COLO668 (cell line): ENCODE data around the gene RBL2.
"Not testable (repeated sequence)": the region's sequence is repeated elsewhere in the genome, so short reads cannot be mapped to it uniquely, and the experiment has no call there.

Experiments used
- DNase-seq: peaks from one replicate; lab custom pipeline; 2025; ENCODE audit not compliant: unreplicated experiment; lab: John Stamatoyannopoulos, UW

The RBL2 gene

DNA sequence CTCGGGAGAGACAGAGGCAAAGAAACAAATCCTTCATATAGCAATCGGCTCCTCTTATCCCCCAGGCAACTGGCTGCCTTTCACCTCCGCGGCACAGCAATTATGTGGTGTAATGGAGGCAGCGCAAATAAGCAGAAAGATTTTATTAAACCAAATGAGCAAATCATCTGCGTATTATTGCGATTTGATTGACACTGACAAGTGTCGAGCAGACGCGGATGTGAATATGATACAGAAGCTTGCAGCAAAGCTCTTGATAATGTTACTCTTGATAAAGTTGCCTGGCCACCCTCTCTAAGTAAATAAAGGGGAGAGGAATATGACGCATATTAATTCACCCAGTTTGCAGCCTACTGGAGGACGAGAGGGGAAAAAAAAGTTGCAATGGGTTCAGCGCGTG is 95.2 kb downstream of the RBL2 start:
- DNase-seq, result peak; percentile 17

DNA sequence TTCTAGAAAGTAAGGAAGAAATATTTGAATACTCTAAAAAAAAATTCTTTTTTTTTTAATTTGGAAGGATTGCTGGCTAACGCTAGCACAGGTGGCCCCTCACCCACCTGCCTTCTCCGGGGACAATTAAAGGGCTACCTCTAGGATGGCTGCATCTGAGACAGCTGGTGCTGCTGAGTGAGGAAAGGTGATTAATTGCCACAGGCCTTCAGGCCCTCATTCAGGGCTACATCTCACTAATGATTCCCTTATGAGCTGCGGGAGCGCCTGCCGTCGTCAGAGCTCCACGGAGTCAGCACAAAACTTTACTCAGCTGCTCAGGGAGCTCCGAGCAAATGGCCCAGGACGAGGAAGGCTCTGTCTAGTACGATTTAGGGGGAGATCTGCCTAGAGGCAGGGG is 95.8 kb downstream of the RBL2 start:
- peak; percentile 55 for DNase-seq

DNA sequence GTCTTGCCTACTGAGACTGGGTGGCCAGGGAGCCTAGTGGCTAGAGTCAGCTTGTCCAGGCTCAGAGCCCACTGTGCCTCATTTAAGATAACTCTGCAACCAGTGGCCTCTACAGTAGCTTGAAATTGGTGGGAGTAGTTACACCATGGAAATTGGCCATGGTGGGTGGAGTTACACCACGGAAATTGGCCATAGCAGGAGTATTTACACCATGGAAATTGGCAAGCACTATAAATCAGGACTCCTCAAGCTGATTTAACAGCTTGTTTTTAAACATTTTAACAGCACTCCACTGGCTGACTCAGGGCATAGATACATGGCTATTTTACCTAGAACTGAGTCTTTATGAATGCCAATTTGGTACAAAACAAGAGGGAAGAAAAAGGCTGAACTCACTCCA is 96.5 kb downstream of the RBL2 start:
- no peak for DNase-seq

DNA sequence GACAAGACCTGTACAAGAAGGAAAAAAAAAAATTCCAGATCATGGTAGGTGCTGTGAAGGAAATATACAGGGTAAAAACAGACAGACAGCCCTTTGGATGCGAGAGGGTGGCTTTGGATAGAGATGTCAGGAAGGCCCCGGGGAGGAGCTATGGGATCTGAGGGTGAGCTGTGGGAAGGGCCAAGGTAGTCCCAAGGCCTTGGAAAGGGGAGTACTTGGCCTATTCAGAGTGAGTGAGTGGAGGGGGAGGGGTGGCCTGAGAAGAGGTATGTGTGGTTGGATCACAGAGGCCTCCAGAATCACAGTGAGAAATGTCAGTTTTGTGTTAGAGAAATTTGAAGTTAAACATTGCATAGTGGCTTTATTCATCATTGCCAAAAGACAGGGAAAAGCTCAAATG is 99.9 kb downstream of the RBL2 start:
- no peak for DNase-seq

DNA sequence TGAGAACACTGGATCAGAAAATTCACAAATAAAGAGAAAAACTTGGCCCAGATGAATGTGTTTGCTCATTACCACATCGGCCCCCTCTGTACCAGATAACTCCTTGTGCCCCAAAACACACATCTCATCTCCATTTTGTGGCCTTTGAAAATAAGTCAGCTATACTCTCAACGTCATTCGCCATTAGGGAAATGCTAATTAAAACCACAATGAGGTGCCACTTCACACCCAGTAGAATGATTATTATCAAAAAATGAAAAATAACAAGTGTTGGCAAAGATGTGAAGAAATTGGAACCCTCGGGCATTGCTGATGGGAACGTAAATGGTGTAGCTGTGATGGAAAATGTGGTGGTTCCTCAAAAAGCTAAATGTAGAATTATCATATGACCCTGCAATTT is 103.4 kb downstream of the RBL2 start:
- no peak for DNase-seq

DNA sequence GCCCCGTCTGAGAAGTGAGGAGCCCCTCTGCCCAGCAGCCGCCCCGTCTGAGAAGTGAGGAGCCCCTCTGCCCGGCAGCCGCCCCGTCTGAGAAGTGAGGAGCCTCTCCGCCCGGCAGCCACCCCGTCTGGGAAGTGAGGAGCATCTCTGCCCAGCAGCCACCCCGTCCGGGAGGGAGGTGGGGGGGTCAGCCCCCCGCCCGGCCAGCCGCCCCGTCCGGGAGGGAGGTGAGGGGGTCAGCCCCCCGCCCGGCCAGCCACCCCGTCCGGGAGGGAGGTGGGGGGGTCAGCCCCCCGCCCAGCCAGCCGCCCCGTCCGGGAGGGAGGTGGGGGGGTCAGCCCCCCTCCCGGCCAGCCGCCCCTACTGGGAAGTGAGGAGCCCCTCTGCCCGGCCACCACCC is 105.1 kb downstream of the RBL2 start:
- DNase-seq, result not testable (repeated sequence)

DNA sequence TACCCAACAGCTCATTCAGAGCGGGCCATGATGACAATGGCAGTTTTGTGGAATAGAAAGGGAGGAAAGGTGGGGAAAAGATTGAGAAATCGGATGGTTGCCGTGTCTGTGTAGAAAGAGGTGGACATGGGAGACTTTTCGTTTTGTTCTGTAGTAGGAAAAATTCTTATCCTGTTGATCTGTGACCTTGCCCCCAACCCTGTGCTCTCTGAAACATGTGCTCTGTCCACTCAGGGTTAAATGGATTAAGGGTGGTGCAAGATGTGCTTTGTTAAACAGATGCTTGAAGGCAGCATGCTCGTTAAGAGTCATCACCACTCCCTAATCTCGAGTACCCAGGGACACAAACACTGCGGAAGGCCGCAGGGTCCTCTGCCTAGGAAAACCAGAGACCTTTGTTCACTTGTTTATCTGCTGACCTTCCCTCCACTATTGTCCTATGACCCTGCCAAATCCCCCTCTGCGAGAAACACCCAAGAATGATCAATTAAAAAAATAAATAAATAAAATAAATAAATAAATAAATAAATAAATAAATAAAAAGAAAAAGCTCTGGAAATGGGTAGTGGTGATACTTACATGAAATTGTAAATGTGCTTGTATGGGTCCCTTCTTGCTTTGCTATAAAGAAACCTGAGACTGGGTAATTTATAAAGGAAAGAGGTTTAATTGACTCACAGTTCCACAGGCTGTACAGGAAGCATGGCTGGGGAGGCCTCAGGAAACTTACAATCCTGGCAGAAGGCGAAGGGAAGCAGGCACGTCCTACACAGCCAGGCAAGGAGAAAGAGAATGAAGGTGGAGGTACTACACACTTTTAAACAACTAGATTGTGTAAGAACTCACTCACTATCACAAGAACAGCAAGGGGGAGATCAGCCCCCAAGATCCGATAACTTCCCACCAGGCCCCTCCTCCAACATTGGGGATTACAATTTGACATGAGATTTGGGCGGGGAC is 105.8 kb downstream of the RBL2 start:
- not testable (repeated sequence) for DNase-seq
